GM12874 (cell line): ENCODE data around the gene SH2D1B.

Experiments
- CTCF ChIP-seq: IDR thresholded peaks from 2 replicates; pipeline ENCODE4 v1.5.1; 2011; ENCODE audit warnings: low read depth, mild to moderate bottlenecking, control low read depth, low read length, moderate library complexity; ENCODE audit not compliant: insufficient read depth

The SH2D1B gene

GRCh38 chr1:162373541-162374260 lies 38.2 kb downstream of the SH2D1B start:
- no peak for TF ChIP-seq CTCF

DNA sequence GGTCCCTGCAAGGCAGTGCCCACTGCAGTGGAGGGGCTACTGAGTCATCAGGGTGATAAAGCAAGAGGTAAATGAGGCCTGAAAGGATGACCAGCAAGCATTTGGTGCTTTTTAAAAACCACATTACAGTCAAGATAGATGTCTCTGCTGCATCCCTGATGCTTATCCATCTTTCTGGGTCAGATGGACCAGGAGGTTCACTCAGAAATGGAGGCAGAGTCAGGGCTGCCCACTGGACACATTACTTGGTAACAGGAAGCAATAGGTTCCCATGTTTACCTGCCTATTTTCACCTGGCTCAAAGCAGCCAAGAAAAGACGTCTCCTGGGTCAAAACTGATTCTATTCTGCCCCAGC lies 38.9 kb downstream of the SH2D1B start:
- no peak for TF ChIP-seq CTCF

- no peak for TF ChIP-seq CTCF
Observed at GRCh38 chr1:162372159-162373071, 39.5 kb downstream of the SH2D1B start.

- TF ChIP-seq CTCF = no peak
Observed at GRCh38 chr1:162371611-162372010, 40.3 kb downstream of the SH2D1B start.

- TF ChIP-seq CTCF = no peak
Observed at GRCh38 chr1:162370721-162371120, 41.2 kb downstream of the SH2D1B start.

- no peak for TF ChIP-seq CTCF
Observed at GRCh38 chr1:162370161-162370560, 41.8 kb downstream of the SH2D1B start.

DNA sequence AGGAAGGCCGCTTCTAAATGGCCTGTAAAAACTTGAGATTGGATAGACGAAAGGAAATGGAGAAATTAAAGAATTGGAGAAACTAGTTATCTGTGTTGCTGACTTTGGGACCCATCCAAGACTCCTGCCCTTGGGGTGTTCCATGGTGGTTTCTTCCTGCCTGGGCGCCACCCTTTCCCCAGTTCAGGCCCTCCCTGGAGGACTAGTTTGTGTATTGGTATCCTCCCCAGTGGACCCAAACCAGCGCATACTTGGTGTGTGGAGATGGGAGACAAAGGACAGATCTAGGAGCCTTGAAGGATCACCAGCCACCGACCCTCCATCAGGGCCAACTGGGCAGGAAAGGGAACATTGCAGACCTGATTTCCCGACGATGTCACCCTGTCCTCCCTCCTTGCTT lies 42.4 kb downstream of the SH2D1B start:
- TF ChIP-seq CTCF = no peak
